ENCODE measurements around the gene ZNF462. TPM values are rescaled to one million over a fixed set of nuclear protein-coding genes. Genes with fewer than 3 reads are reported as not detected.

ZNF462 gene
- total RNA-seq, 6 donors from 2014 or later, result 17.9 to 85.9 (median 21.2) TPM

DNA sequence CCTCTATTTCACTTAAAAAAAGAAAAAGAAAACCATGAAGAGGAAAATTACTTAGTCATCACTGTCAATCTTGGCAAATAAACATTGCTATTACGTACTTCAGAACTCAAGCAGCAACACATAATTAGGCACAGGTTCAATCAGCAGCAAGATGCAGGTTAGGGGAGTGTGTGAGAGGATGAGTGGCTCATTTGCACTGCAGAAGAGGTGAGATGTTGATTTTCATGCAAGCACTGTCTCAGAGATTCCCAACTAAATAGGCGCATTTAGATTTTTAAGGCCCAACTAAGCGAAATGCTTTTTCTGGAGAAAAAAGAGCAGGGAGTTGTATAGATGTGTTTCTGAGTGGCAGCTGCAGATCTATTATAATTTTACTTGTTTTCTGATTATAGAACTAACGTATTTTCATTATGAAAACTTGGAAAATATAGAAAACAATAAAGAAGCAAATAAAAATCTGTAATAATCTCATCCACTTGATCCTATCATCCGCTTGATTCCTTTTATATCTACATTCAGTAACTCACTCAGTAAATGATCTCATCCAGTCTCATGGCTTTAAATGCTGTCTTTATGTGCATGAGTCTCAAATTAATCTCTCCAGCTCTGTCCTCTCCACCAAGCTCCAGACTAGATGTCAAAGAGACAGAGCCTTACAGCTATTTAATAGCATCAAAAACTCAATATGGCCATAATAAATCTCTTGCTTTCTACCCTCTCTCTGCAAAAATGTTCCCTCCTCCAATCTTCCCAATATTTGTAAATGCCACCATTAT is 162.5 kb downstream of the ZNF462 start:
- no peaks in the 10 kb centered on the region for H3K9me3 ChIP-seq
- H3K27ac ChIP-seq, result no peak overlapping the region
- H3K27me3 ChIP-seq, result no peaks in the 10 kb centered on the region
- no peak for ATAC-seq (ENCODE audit: low FRiP score in 2 of 2)
- no peak for DNase-seq
- TF ChIP-seq POLR2A (IDR thresholded peaks at IDR 0.05) (no peak), EP300 (IDR thresholded peaks at IDR 0.05) (no peak)
- no peak overlapping the region for H3K4me3 ChIP-seq
- no peaks in the 10 kb centered on the region for H3K36me3 ChIP-seq
- H3K4me1 ChIP-seq, result no peaks in the 10 kb centered on the region
- WGBS, 2 donors, result 87 to 89% methylated on average over 5 of the region's 5 CpGs

DNA sequence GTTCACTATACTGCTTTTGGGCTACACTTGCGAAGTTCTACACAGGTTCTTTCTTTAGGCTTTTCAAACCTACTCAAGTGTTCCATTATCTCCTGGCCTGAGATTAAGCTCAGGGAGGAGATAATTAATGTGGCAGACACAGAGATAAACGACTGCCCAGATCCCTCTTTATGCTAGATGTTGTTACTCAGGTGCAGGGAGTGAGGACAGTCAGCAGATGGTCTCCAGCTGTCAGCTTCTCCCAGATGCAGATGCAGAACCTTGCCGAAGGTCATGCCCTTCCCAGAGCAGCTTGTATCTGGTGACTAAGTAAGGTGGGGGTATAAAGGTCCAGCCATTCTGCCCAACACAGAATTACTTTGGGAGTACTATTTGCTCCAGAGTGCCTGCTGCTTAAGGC is 166.2 kb downstream of the ZNF462 start:
- Histone ChIP-seq H3K27me3 (no peaks in the 10 kb centered on the region), H3K4me1 (no peaks in the 10 kb centered on the region), H3K27ac (no peak overlapping the region), H3K36me3 (no peaks in the 10 kb centered on the region), H3K4me3 (no peak overlapping the region), H3K9me3 (no peaks in the 10 kb centered on the region)
- WGBS, 2 donors, result 72 to 80% methylated on average over 3 of the region's 3 CpGs
- ATAC-seq (ENCODE audit: low FRiP score in 2 of 2) (no peak), DNase-seq (no peak)
- TF ChIP-seq EP300 (IDR thresholded peaks at IDR 0.05) (no peak), POLR2AphosphoS5 (IDR thresholded peaks at IDR 0.05) (no peak), POLR2A (IDR thresholded peaks at IDR 0.05) (no peak)
- TF ChIP-seq, protein P1, sequence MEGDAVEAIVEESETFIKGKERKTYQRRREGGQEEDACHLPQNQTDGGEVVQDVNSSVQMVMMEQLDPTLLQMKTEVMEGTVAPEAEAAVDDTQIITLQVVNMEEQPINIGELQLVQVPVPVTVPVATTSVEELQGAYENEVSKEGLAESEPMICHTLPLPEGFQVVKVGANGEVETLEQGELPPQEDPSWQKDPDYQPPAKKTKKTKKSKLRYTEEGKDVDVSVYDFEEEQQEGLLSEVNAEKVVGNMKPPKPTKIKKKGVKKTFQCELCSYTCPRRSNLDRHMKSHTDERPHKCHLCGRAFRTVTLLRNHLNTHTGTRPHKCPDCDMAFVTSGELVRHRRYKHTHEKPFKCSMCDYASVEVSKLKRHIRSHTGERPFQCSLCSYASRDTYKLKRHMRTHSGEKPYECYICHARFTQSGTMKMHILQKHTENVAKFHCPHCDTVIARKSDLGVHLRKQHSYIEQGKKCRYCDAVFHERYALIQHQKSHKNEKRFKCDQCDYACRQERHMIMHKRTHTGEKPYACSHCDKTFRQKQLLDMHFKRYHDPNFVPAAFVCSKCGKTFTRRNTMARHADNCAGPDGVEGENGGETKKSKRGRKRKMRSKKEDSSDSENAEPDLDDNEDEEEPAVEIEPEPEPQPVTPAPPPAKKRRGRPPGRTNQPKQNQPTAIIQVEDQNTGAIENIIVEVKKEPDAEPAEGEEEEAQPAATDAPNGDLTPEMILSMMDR (IDR thresholded peaks at IDR 0.05), result no peak

DNA sequence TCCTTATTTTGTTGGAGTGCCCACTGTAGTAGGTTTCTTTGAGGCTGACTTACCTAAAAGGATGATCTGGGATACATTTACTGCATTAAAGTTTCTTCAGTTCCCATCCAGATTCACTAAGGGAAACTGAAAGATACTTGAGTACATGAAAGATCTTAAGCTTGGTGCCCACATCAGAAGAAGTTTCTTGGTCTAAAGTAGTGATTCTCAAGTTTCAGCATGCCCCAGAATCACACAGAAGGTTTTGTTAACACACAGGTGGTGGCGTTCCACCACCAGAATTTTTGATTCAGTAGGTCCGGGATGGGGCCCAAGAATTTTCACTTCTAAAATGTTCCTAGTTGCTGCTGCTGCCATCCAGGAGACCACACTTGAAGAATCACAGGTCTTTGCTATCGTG is 171.0 kb downstream of the ZNF462 start:
- TF ChIP-seq, protein P1 (IDR thresholded peaks at IDR 0.05), result no peak
- TF ChIP-seq POLR2AphosphoS5 (IDR thresholded peaks at IDR 0.05) (no peak), POLR2A (IDR thresholded peaks at IDR 0.05) (no peak), EP300 (IDR thresholded peaks at IDR 0.05) (no peak)
- Histone ChIP-seq H3K4me3 (no peak overlapping the region), H3K36me3 (no peaks in the 10 kb centered on the region), H3K27me3 (no peaks in the 10 kb centered on the region), H3K9me3 (no peaks in the 10 kb centered on the region), H3K4me1 (no peaks in the 10 kb centered on the region), H3K27ac (no peak overlapping the region)
- 84 to 85% methylated on average over 2 to 3 of the region's 3 CpGs for WGBS, 2 donors
- ATAC-seq (ENCODE audit: low FRiP score in 2 of 2), result no peak
- DNase-seq, result no peak

DNA sequence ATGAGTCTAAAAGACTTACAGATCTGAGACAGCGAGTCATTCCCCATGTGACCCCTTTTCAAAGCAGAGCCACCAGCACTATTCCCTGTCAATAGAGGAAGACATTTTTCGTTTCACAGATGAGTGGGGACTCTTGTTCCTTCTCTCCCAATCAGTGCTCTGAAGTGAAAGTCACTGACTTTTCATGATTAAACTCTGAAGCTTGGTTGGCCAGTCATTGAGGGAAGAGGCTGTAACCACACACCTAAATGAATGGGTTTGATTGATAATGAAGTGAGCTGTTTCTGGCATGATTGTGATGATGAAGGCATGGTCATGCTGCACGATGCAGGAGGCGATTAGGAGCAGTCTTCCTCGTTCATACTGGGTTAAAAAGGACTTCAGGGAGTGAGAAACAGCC is 171.9 kb downstream of the ZNF462 start:
- 79 to 84% methylated on average over 5 of the region's 5 CpGs for WGBS, 2 donors

DNA sequence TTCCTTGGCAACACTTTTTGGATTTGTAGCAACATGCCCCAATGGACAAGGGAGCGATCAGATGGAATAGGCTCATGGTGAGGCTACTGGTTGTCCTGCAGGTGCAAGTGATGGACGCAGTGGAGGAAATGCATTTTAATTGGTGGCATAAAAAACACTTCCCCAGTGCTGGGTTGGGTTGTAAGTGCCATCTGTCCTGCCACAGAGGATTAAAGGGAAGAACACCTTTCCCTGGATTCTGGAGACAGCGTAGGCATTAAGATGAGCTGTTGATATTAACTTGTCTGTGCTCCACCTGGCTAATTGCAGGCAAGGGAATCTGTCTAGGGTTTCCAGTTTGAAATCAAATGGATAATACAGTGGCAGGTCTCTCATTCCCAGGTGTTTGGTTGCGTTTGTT is 173.4 kb downstream of the ZNF462 start:
- no peak for DNase-seq
- WGBS, 2 donors, result 84 to 89% methylated on average over 4 of the region's 4 CpGs

More for the DNA sequence above, 171.9 kb downstream of the ZNF462 start:
- H3K27me3 ChIP-seq, result no peaks in the 10 kb centered on the region
- H3K4me1 ChIP-seq, result no peaks in the 10 kb centered on the region
- no peak for TF ChIP-seq POLR2AphosphoS5 (IDR thresholded peaks at IDR 0.05)
- no peak for TF ChIP-seq POLR2A (IDR thresholded peaks at IDR 0.05)
- TF ChIP-seq EP300 (IDR thresholded peaks at IDR 0.05), result no peak
- TF ChIP-seq, protein P1 (IDR thresholded peaks at IDR 0.05), result no peak
- H3K36me3 ChIP-seq, result no peaks in the 10 kb centered on the region
- no peaks in the 10 kb centered on the region for H3K9me3 ChIP-seq
- no peak for ATAC-seq (ENCODE audit: low FRiP score in 2 of 2)
- H3K4me3 ChIP-seq, result no peak overlapping the region
- no peak for DNase-seq
- no peak overlapping the region for H3K27ac ChIP-seq

More for the DNA sequence above, 173.4 kb downstream of the ZNF462 start:
- no peak for ATAC-seq (ENCODE audit: low FRiP score in 2 of 2)
- Histone ChIP-seq H3K4me3 (no peak overlapping the region), H3K27ac (no peak overlapping the region), H3K27me3 (no peaks in the 10 kb centered on the region), H3K36me3 (no peaks in the 10 kb centered on the region), H3K4me1 (no peaks in the 10 kb centered on the region), H3K9me3 (no peaks in the 10 kb centered on the region)
- TF ChIP-seq, protein P1 (IDR thresholded peaks at IDR 0.05), result no peak
- no peak for TF ChIP-seq POLR2A (IDR thresholded peaks at IDR 0.05)
- TF ChIP-seq EP300 (IDR thresholded peaks at IDR 0.05), result no peak
- TF ChIP-seq POLR2AphosphoS5 (IDR thresholded peaks at IDR 0.05), result no peak
